Spleen (tissue), 7 donors: ENCODE results near the gene DCAF6.

Source experiments
- POLR2A ChIP-seq, 3 donors: fragments of 450-650 bp; IDR thresholded peaks; one replicate each; pipeline ENCODE4 v1.5.1; 2017; ENCODE audit warnings: antibody characterized with exemption in 3 of 3, mild to moderate bottlenecking in 1 of 3
- POLR2AphosphoS5 ChIP-seq, 3 donors: sonication (generic); formaldehyde crosslinking; IDR thresholded peaks; one replicate each; pipeline ENCODE4 v1.5.1; 2017; ENCODE audit warnings: antibody characterized with exemption in 3 of 3
- TF ChIP-seq, protein P1 (sequence below), 11 experiments: fragments of 200-600 bp in 7 of 11; fragments of 450-650 bp in 4 of 11; sonication (generic) in 4 of 11; IDR thresholded peaks in 8 of 11; conservative IDR thresholded peaks in 3 of 11; 1 replicate in 7 of 11; 2 replicates in 4 of 11; pipeline versions ENCODE4 v1.4.0 to v1.8.0; 2016 to 2021; ENCODE audit warnings: antibody characterized with exemption in 11 of 11, inconsistent platforms in 4 of 11, mild to moderate bottlenecking in 1 of 11
- donor health status: DM: no; HTN: no; CAD: no; lungs with moderate emphysema.
- donor health status: DM: no; HTN: no; CAD: no.
- donor health status: DM: no; HTN: no; CAD: no.

- TF ChIP-seq, protein P1, sequence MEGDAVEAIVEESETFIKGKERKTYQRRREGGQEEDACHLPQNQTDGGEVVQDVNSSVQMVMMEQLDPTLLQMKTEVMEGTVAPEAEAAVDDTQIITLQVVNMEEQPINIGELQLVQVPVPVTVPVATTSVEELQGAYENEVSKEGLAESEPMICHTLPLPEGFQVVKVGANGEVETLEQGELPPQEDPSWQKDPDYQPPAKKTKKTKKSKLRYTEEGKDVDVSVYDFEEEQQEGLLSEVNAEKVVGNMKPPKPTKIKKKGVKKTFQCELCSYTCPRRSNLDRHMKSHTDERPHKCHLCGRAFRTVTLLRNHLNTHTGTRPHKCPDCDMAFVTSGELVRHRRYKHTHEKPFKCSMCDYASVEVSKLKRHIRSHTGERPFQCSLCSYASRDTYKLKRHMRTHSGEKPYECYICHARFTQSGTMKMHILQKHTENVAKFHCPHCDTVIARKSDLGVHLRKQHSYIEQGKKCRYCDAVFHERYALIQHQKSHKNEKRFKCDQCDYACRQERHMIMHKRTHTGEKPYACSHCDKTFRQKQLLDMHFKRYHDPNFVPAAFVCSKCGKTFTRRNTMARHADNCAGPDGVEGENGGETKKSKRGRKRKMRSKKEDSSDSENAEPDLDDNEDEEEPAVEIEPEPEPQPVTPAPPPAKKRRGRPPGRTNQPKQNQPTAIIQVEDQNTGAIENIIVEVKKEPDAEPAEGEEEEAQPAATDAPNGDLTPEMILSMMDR (IDR thresholded peaks at IDR 0.05 in 8 of 11, conservative IDR thresholded peaks at IDR 0.05 in 3 of 11): no peak
- TF ChIP-seq POLR2AphosphoS5 (IDR thresholded peaks at IDR 0.05): no peak
- TF ChIP-seq POLR2A (IDR thresholded peaks at IDR 0.05): no peak
These were observed 1.2 kb downstream of the DCAF6 start for GRCh38 chr1:167937709-167938010.
